ENCODE results near the gene ZNHIT3.

The ZNHIT3 gene

GRCh38 chr17:36515837-36516236, 29.4 kb downstream of the ZNHIT3 start:
- DNase-seq: no peak

- no peak for DNase-seq
Observed at GRCh38 chr17:36523113-36523512, 36.6 kb downstream of the ZNHIT3 start.

DNA sequence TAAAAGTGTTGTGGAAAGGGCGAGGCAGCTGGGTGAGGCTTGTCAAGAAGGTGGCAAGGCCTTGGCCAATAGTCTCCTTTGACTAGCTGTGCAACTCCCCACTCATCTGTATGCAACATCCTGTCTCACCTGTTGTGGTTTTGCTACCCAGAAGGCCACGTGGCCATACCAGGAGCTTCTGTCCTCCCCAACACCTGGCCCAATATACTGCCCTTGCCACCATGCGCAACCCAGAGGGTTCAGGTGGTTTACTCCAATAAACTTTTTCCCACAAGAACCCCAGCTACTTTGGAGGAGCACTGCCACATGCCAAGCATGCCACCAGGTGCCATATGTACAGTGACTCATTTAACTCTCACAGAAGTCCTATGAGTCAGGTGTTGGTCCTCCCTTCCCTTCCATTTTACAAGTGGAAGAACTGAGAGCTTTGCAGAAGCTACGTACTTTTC, 38.0 kb downstream of the ZNHIT3 start:
- no peak for DNase-seq

- DNase-seq: no peak
Observed at GRCh38 chr17:36525113-36525512, 38.6 kb downstream of the ZNHIT3 start.

DNA sequence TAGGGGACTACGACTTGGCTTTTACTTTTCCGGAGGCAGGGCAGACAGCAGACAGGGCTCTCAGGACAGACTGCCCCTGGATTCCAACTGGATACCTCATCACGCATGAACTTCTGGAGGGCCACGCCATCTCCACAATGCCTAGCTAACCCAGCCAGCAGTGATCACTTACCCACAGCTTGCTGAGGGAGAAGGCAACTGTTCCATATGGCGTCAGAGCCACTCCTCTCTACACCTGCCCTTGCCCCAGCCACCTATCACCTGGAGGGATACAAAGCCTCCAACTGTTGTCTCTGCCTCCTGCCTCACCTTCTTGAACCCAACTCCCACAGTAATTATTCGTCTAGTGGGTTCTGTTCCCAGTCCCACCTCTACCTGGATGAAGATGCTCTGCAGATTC, 39.4 kb downstream of the ZNHIT3 start:
- no peak for DNase-seq

DNA sequence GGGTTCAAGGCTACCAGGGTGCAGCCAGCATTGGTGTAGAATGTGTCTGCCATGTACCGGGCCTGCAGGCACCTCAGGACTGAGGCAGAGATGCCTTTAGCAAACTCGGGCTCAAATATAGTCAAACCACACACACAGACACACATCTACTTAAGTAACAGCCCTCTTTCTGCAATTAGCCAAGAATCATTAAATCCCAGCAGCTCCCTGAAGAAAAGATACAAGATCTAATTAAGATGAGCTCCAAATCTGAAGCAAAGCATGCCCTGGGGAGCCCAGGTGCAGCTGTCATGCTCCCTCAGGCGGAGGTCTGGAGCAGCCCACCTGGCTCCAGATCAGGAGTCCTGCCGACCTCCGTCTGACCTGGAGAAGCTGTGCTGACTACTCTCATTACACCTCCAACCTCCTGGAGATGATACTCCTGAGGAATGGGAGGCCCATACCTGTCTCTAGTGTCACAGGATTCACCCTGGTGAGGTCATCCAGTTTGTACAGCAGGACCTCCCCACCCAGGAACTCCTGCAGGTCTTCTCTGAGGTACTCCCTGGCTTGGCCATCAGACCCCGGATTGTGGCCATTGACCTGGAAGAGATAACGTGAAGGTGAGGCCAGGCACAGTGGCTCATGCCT, 41.3 kb downstream of the ZNHIT3 start:
- no peak for DNase-seq

DNA sequence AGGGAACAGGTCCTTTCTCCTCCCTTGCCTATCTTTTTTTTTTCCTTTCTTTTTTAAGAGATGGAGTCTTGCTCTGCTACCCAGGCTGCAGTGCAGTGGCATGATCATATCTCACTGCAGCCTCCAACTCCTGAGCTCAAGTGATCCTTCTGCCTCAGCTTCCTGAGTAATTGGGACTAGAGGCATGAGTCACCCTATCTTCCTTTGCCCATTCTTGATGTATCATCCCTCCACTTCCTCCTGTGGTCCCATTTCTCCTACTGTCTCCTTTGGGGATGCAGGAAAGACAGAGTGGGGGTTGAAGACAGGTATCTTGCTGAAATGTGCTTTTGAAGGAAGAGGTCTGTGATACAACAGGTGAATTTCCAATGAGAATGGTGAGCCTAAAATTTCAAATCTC, 42.6 kb downstream of the ZNHIT3 start:
- peak; percentile 55 for DNase-seq

- no peak for DNase-seq
Observed at GRCh38 chr17:36532435-36532975, 46.0 kb downstream of the ZNHIT3 start.

GRCh38 chr17:36533935-36534839, 47.7 kb downstream of the ZNHIT3 start:
- peak; percentile 70 for DNase-seq

- DNase-seq: peak; percentile 92
Observed at GRCh38 chr17:36534840-36535668, 48.6 kb downstream of the ZNHIT3 start, which contains the start of the genes MYO19 and PIGW. TSS of gene MYO19 (minus strand) at chr17:36534868. CDS start at chr17:36532538, 2,330 bp downstream. TSS of gene PIGW (plus strand) at chr17:36534987. CDS start at chr17:36537102, 2,115 bp downstream.

DNA sequence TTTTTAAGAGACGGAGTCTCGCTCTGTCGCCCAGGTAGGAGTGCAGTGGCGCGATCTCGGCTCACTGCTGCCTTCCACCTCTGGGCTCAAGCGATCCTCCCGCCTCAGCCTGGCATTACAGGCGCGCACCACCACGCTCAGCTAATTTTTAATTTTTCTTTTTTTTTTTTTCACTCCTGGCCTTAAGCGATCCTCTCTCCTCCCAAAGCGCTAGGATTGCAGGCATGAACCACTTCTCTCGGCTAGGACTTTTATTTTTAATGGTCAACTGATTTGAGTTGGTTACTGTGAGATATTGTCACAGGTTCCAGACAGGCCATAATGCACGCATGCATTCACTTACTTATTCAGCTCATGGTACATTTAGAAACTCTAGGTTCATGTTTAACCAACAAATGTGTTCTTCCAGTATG, 49.2 kb downstream of the ZNHIT3 start:
- DNase-seq: no peak

DNA sequence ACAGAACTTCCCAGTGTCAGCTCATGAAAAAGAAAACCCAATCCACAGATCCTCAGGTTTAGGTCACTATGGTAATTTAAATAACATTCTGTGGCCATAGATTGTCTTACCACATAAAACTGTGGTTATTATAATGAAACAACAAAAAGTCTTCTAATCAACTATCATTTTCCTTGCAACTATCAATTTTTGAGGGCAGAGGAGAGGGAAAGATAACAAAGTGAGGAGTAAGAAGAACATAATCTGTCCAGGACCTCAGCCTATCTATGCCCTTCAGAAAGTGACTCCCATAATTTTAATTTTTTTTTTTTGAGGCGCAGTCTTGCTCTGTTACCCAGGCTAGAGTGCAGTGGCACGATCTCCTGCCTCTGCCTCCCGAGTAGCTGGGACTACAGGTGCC, 54.2 kb downstream of the ZNHIT3 start:
- no peak for DNase-seq

GRCh38 chr17:36542755-36543154, 56.3 kb downstream of the ZNHIT3 start:
- DNase-seq: no peak

DNA sequence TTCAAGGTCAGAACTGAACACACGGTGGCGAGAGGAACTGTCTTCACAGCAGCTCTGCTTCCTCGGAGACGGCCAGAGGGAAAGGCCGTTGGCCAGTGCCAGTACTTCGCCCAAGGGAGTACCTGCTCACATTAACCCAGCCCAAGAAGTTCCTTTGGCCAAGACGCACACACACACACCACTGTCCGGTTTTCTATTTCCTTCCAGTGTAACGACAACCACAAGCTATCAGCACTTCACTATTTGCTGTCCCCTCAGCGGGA, 57.5 kb downstream of the ZNHIT3 start:
- DNase-seq: peak; percentile 23

GRCh38 chr17:36544307-36545076, 58.0 kb downstream of the ZNHIT3 start, which contains the start of gene GGNBP2:
TSS of gene GGNBP2 (plus strand) at chr17:36544919. CDS start at chr17:36545725, 806 bp downstream.
- DNase-seq: peak; percentile 86

GRCh38 chr17:36545077-36545464, 58.6 kb downstream of the ZNHIT3 start:
- no peak for DNase-seq
